Duodenal mucosa (tissue), 2 donors: ENCODE data around the gene TMEM54.

Experiments
- H3K27ac ChIP-seq: one replicate; pipeline ENCODE4 v1.7.0; 2013; ENCODE audit warnings: low read depth, low read length
- H3K27me3 ChIP-seq, 2 donors: one replicate each; pipeline ENCODE4 v1.7.0; 2013; ENCODE audit warnings: low read length in 2 of 2, control low read depth in 1 of 2; ENCODE audit not compliant: insufficient read depth in 2 of 2, control insufficient read depth in 1 of 2
- H3K36me3 ChIP-seq, 2 donors: one replicate each; pipeline ENCODE4 v1.7.0; 2013; ENCODE audit warnings: low read length in 2 of 2, control low read depth in 1 of 2; ENCODE audit not compliant: insufficient read depth in 2 of 2, control insufficient read depth in 1 of 2
- H3K4me1 ChIP-seq, 2 donors: one replicate each; pipeline ENCODE4 v1.7.0; 2013; ENCODE audit warnings: low read length in 2 of 2, control low read depth in 1 of 2; ENCODE audit not compliant: insufficient read depth in 2 of 2, control insufficient read depth in 1 of 2
- H3K4me3 ChIP-seq, 2 donors: one replicate each; pipeline ENCODE4 v1.7.0; 2013; ENCODE audit warnings: low read length in 2 of 2, low read depth in 1 of 2
- H3K9ac ChIP-seq, 2 donors: one replicate each; pipeline ENCODE4 v1.7.0; 2013; ENCODE audit warnings: low read length in 2 of 2, low read depth in 1 of 2
- H3K9me3 ChIP-seq, 2 donors: one replicate each; pipeline ENCODE4 v1.7.0; 2013; ENCODE audit warnings: low read length in 2 of 2, control low read depth in 1 of 2; ENCODE audit not compliant: control insufficient read depth in 1 of 2

Gene TMEM54

GRCh38 chr1:32873484-32873883, 27.7 kb downstream of the TMEM54 start:
- Histone ChIP-seq H3K36me3 (no peaks in the 10 kb centered on the region), H3K4me3 (no peak overlapping the region), H3K9ac (no peak overlapping the region), H3K27ac (no peak overlapping the region), H3K4me1 (peaks cover 0 to 10% of the 10 kb centered on the region in 2 donors), H3K9me3 (no peaks in the 10 kb centered on the region), H3K27me3 (peaks cover 17 to 27% of the 10 kb centered on the region in 2 donors)

- no peak overlapping the region for H3K27ac ChIP-seq
- no peak overlapping the region for H3K9ac ChIP-seq
- H3K27me3 ChIP-seq: peaks cover 17 to 27% of the 10 kb centered on the region in 2 donors
- H3K4me1 ChIP-seq: peaks cover 0 to 10% of the 10 kb centered on the region in 2 donors
- no peak overlapping the region for H3K4me3 ChIP-seq
- no peaks in the 10 kb centered on the region for H3K9me3 ChIP-seq
- H3K36me3 ChIP-seq: no peaks in the 10 kb centered on the region
Observed at GRCh38 chr1:32872192-32872460, 29.1 kb downstream of the TMEM54 start.

DNA sequence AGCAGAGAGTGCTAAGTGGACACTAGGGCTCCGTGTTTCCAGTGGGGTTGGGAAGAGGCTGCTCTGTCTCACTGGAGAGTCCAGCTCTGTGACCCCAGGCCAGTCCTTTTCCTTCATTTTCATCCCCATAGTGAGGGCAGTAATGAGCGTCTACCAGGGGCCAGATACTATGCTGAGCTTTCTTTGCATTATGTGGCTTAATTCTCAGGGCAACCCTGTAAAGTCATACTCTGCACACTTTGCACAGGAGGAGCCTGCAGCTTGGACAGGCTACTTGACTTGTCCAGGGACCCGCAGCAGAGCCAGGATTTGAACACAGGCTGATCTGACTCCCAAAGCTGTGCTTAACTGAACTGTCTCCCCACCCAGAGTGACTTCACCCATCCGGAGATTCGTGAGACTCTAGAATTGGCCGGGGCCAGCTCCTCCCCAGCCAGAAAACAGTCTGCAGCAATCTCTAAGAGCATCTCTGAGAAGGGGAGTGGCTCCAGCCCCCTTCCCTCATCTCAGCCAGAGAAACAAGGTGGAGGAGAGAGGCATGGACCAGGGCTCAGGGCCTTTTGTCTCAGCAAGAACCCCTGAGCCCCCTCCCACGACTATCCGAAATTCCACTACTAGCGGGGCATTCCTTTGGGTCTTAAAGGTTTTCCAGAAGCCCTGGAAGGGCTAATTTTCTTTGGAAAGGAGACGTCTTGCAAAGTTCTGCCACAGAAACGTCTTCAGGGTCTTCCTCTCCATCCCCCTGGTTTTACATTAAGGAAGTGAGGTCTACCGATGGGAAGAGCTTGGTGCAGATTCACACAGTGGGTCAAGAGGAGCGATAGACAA, 29.6 kb downstream of the TMEM54 start:
- Histone ChIP-seq H3K9ac (no peak overlapping the region), H3K4me1 (peaks cover 0 to 10% of the 10 kb centered on the region in 2 donors), H3K4me3 (peak overlapping the region; percentile 47 to 55), H3K27ac (no peak overlapping the region), H3K36me3 (no peaks in the 10 kb centered on the region), H3K27me3 (peaks cover 17 to 24% of the 10 kb centered on the region in 2 donors), H3K9me3 (no peaks in the 10 kb centered on the region)

DNA sequence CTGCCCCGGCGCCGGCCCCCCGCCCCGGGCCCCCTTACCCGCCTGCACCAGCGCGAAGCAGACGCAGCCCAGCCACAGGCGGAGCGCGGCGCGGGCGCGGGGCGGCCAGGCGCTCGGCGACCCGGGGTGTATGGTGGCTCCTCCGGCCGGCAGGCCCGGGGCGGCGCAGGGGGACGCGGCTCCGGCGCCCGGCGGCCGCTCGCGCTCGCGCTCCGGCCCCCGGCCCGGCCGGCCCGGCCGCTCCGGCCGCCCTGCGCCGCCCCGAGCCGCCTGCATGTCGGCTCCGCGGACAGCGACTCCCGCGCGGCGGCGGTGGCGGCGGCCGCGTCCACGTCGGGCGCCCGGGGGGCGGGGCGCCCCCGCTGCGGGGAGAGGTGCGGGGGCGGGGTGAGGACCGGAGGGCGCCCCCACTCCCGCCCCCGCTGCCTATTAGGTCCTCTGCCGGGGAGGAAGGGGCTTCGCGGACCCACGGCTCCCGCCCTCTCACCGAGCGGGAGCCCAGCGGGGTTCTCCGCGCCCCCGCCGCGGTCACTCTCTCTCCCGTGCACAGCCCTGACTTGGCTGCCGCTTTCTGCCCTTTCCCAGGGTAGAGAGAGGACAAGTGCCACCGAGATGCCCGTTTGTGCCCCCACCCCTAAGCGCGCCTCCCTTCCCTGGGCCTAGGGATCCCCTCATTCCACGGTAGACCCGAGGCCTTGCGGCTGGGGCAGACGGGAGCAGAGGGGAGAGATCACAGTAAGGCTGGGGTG, 30.4 kb downstream of the TMEM54 start, which contains the start of gene FNDC5:
Gene FNDC5 (minus strand): TSS at position 298 of the 749 bp plus-strand sequence.
- no peak within 1 kb of the TSS for H3K27ac ChIP-seq
- H3K9ac ChIP-seq: no peak within 1 kb of the TSS
- H3K4me3 ChIP-seq: peak within 1 kb of the TSS; percentile 47 to 55
- H3K27me3 ChIP-seq: peaks cover 17 to 24% of the 10 kb centered on the region in 2 donors
- H3K4me1 ChIP-seq: peaks cover 0 to 10% of the 10 kb centered on the region in 2 donors
- H3K36me3 ChIP-seq: no peaks in the 10 kb centered on the region
- no peaks in the 10 kb centered on the region for H3K9me3 ChIP-seq

DNA sequence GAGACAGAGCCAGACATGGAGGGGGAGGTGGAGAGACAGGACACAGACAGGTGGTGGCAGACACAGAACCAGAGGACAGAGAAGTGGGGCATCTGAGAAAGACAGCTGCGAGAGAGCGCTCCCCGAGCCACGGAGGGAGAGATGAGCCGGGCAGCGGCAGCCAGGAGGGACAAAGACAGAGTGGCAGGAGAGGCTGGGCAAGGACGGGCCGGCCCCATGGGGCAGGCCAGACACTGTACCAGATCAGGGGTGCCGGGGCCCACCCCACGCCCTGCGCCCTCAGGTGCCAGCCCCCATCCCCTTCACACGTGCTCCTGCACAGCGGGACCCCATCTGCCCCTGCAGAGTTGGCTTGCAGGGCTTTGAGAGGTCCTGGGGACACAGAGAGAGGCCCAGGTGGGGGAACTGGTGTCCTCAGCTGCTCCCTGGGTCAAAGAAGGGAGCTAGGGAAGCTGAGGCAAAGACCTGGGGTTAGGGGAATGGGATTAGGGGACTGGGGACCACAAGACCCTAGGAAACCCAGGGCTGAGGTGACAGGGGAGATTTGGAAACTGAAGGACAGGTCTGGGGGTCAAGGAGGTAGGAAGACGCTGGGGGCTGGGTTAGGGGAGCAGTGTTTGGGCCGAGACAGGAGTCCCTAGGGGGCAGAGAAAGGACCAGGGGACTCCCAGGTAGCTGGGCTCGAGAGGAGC, 31.1 kb downstream of the TMEM54 start:
- H3K4me3 ChIP-seq: peak overlapping the region in 1 of 2 donors; percentile 28
- H3K4me1 ChIP-seq: peaks cover 0 to 10% of the 10 kb centered on the region in 2 donors
- H3K9me3 ChIP-seq: no peaks in the 10 kb centered on the region
- no peaks in the 10 kb centered on the region for H3K36me3 ChIP-seq
- H3K27ac ChIP-seq: no peak overlapping the region
- peaks cover 17 to 24% of the 10 kb centered on the region in 2 donors for H3K27me3 ChIP-seq
- H3K9ac ChIP-seq: no peak overlapping the region

DNA sequence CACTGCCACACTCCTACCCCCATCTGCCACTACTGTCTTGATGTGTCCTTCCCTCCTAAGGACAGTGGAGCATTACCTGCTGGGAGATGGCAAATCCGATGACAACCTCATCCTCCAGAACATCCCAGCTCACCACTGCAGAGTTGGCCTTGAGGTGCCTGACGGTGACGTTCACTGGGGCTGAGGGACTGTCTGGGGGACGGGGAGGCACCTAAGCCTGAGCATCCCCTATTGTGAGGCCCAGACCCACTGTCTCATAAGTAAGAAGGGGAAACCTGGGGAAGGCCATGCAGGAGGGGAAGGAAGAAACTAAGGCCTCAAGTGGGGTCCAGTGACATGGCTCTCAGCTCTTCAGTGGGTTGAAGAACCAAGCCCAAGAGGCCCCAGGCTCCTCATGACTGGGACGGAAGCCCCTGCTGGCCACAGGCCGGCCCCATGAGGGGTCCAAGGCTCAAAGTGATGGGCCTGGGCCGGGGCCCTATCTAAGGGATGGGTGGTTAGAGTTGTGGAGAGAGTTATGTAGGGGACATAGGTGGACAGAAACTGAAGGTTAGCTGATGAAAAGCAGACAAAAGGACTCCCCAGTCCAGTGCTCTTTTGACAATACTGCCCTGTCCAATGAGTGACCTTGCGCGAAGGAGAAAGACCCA, 32.3 kb downstream of the TMEM54 start:
- Histone ChIP-seq H3K4me3 (no peak overlapping the region), H3K9me3 (no peaks in the 10 kb centered on the region), H3K9ac (no peak overlapping the region), H3K4me1 (peaks cover 0 to 10% of the 10 kb centered on the region in 2 donors), H3K27ac (no peak overlapping the region), H3K27me3 (peaks cover 17 to 24% of the 10 kb centered on the region in 2 donors), H3K36me3 (no peaks in the 10 kb centered on the region)

DNA sequence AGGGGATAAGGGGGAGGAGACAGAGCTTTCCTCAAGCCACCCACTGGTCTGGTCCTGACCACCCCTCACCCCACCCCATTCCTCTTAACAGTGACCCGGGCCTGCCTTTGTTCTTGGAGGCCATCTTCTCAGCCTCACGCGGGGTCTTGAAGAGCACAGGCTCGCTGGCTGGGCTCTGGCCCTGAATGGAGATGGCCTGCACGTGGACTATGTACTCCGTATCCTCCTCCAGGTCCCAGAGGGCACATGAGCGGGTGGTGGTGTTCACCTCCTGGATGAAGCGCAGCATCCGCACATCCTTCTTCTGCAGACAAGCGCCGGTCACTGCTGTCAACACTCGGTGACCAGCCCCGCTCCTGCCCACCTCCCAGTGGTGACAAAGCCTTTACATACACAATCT, 33.1 kb downstream of the TMEM54 start:
- no peaks in the 10 kb centered on the region for H3K9me3 ChIP-seq
- H3K9ac ChIP-seq: no peak overlapping the region
- peaks cover 0 to 6% of the 10 kb centered on the region in 2 donors for H3K36me3 ChIP-seq
- no peak overlapping the region for H3K4me3 ChIP-seq
- H3K27ac ChIP-seq: no peak overlapping the region
- peaks cover 0 to 10% of the 10 kb centered on the region in 2 donors for H3K4me1 ChIP-seq
- peaks cover 17 to 24% of the 10 kb centered on the region in 2 donors for H3K27me3 ChIP-seq

DNA sequence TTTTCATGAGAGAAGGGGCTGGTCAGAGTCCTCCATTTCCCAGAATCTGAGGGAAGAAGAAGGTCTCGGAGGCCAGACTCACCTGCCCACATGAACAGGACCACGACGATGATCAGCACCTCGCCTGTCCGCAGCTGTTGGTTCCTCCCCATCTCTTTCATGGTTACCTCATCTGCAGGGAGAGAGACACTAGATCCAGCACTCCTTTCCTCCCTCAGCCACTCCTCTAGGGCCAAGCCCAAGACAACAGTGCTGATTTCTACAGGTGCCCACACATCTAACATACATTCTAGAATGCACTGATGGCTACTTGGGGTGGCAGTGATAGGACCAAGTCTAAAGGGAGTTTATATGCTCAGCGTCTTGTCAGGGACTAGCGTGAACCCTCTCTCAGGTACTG, 33.5 kb downstream of the TMEM54 start:
- H3K4me3 ChIP-seq: no peak overlapping the region
- H3K27me3 ChIP-seq: peaks cover 17 to 24% of the 10 kb centered on the region in 2 donors
- peaks cover 0 to 10% of the 10 kb centered on the region in 2 donors for H3K36me3 ChIP-seq
- no peaks in the 10 kb centered on the region for H3K9me3 ChIP-seq
- H3K4me1 ChIP-seq: peaks cover 0 to 10% of the 10 kb centered on the region in 2 donors
- H3K27ac ChIP-seq: no peak overlapping the region
- H3K9ac ChIP-seq: no peak overlapping the region

- Histone ChIP-seq H3K27ac (no peak overlapping the region), H3K27me3 (peaks cover 16 to 24% of the 10 kb centered on the region in 2 donors), H3K4me1 (peaks cover 0 to 10% of the 10 kb centered on the region in 2 donors), H3K9ac (no peak overlapping the region), H3K4me3 (no peak overlapping the region), H3K36me3 (peaks cover 0 to 15% of the 10 kb centered on the region in 2 donors), H3K9me3 (no peaks in the 10 kb centered on the region)
Observed at GRCh38 chr1:32867151-32867550, 34.0 kb downstream of the TMEM54 start.
